ENCODE results near the gene C1QL4. TPM values are rescaled to one million over a fixed set of nuclear protein-coding genes. Genes with fewer than 3 reads are reported as not detected.
A peak's percentile ranks its signal among the peaks of the same experiment; 100 is the strongest.

Gene C1QL4
- total and polyA plus RNA-seq, 2 of the 8 experiments (the other 6 are each of a cell fraction or from before 2014, with no cell fraction given): 0.28 to 0.63 TPM

GRCh38 chr12:49347311-49348193 is 10.6 kb upstream of the C1QL4 start (continued):
- TF ChIP-seq CTBP2 (IDR thresholded peaks at IDR 0.05; ENCODE audit: borderline replicate concordance, insufficient read depth, insufficient read length, low read length) (no peak), SAP30 (IDR thresholded peaks at IDR 0.05; ENCODE audit: insufficient read depth, insufficient replicate concordance, low read length) (no peak), TAF7 (optimal IDR thresholded peaks at IDR 0.05; ENCODE audit: borderline replicate concordance, low read depth, low read length) (no peak), TEAD4 (IDR thresholded peaks at IDR 0.05; ENCODE audit: low read depth, low read length) (no peak), GABPA (IDR thresholded peaks at IDR 0.05; ENCODE audit: borderline replicate concordance, insufficient read depth, low read length) (no peak; the same call in 1 of the 2 replicates), EP300 (IDR thresholded peaks at IDR 0.05; ENCODE audit: borderline replicate concordance in 1 of 2, low read depth in 2 of 2, low read length in 2 of 2) (no peak), NRF1 (IDR thresholded peaks at IDR 0.05; ENCODE audit: low read depth, low read length) (no peak), CHD2 (IDR thresholded peaks at IDR 0.05; ENCODE audit: low read length) (no peak), ZNF274 (IDR thresholded peaks at IDR 0.05; ENCODE audit: borderline replicate concordance, extremely low read depth, low read length) (no peak), CTCF (IDR thresholded peaks at IDR 0.05; ENCODE audit: control extremely low read depth in 1 of 3, insufficient read depth in 1 of 3, low read depth in 1 of 3, low read length in 3 of 3) (peak; percentile 78 to 93 (median 92)), TAF1 (IDR thresholded peaks at IDR 0.05; ENCODE audit: low read depth, low read length) (0 out of 2 replicates have a peak, but pooled peaks have one; percentile 17), KDM1A (IDR thresholded peaks at IDR 0.05; ENCODE audit: borderline replicate concordance, low read length) (no peak), BACH1 (IDR thresholded peaks at IDR 0.05; ENCODE audit: low read length) (no peak), NANOG (IDR thresholded peaks at IDR 0.05; ENCODE audit: insufficient read depth, low read depth, low read length, poor library complexity, severe bottlenecking) (no peak), KDM4A (IDR thresholded peaks at IDR 0.05; ENCODE audit: low read depth, low read length, severe bottlenecking) (peak; percentile 15), BRCA1 (IDR thresholded peaks at IDR 0.05; ENCODE audit: low read depth, low read length) (no peak), RFX5 (IDR thresholded peaks at IDR 0.05; ENCODE audit: borderline replicate concordance, low read depth, low read length) (no peak), EZH2 (IDR thresholded peaks at IDR 0.05; ENCODE audit: low read depth, low read length, severe bottlenecking) (no peak), RAD21 (IDR thresholded peaks at IDR 0.05 in 1 of 2, conservative IDR thresholded peaks at IDR 0.05 in 1 of 2; ENCODE audit: low read depth in 2 of 2, low read length in 2 of 2) (peak; percentile 39 to 56; a peak in 3 of 4 replicates), SP4 (IDR thresholded peaks at IDR 0.05; ENCODE audit: low read length) (0 out of 2 replicates have a peak, but pooled peaks have one; percentile 16)

Measured in H1 (cell line).